Kidney (tissue), 14 donors: ENCODE data around the gene SMIM10L2A. TPM values are rescaled to one million over a fixed set of nuclear protein-coding genes. Genes with fewer than 3 reads are reported as not detected.

Experiments
- DNase-seq, 5 donors: peaks; one replicate each; pipeline ENCODE4 v3.0.0-alpha.2; 2013 to 2020
- FAIRE-seq: peaks from 2 replicates; lab custom pipeline; 2012; peaks lifted over from hg19 to GRCh38; lab: Jason Lieb, UNC
- H3K27ac ChIP-seq, 2 donors: one replicate each; pipeline ENCODE4 v1.7.0; 2013; ENCODE audit warnings: low read depth in 2 of 2, low read length in 2 of 2, inconsistent platforms in 1 of 2
- H3K27me3 ChIP-seq: one replicate; pipeline ENCODE4 v1.7.1; 2013; ENCODE audit warnings: low read length, inconsistent platforms; ENCODE audit not compliant: control insufficient read depth, insufficient read depth
- H3K36me3 ChIP-seq, 3 donors: one replicate each; pipeline versions ENCODE4 v1.7.0 to v1.7.1; 2013; ENCODE audit warnings: low read length in 3 of 3, control low read depth in 1 of 3, inconsistent platforms in 1 of 3; ENCODE audit not compliant: insufficient read depth in 3 of 3, control insufficient read depth in 2 of 3
- H3K4me1 ChIP-seq, 3 donors: one replicate each; pipeline versions ENCODE4 v1.7.0 to v1.7.1; 2013; ENCODE audit warnings: low read length in 3 of 3, inconsistent platforms in 1 of 3, low read depth in 1 of 3; ENCODE audit not compliant: control insufficient read depth in 2 of 3, insufficient read depth in 2 of 3
- H3K4me3 ChIP-seq, 3 donors: one replicate each; pipeline versions ENCODE4 v1.7.0 to v1.8.1; 2013; ENCODE audit warnings: low read length in 3 of 3, control low read depth in 1 of 3, inconsistent platforms in 1 of 3
- H3K9ac ChIP-seq, 3 donors: one replicate each; pipeline versions ENCODE4 v1.7.0 to v1.7.1; 2013; ENCODE audit warnings: low read length in 3 of 3, control low read depth in 1 of 3, inconsistent platforms in 1 of 3
- H3K9me3 ChIP-seq, 3 donors: one replicate each; pipeline versions ENCODE4 v1.7.0 to v1.7.1; 2013; ENCODE audit warnings: low read length in 3 of 3, control low read depth in 1 of 3, inconsistent platforms in 1 of 3; ENCODE audit not compliant: control insufficient read depth in 2 of 3, insufficient read depth in 1 of 3
- CTCF ChIP-seq: IDR thresholded peaks from 3 replicates; pipeline ENCODE4 v1.5.1; 2012; ENCODE audit warnings: mild to moderate bottlenecking, moderate library complexity, borderline replicate concordance; ENCODE audit not compliant: insufficient read depth; ENCODE audit errors: extremely low read depth
- intact Hi-C: fragments of 100-400 bp; cut with DNase I; formaldehyde crosslinking; loops from one replicate; pipeline ENCODE4 v1.11.1; 2022
- polyA plus RNA-seq: library from polyadenylated mRNA; stranded (reverse); fragments of 350-450 nt; fragmentation: Illumina TruSeq; extraction: RNeasy Lipid Tissue Mini Kit (QIAGEN cat#74804); gene quantifications from one replicate; pipeline ENCODE4 v1.2.3, GENCODE V29; 2014; ENCODE audit warnings: low read depth, low replicate concordance; ENCODE audit not compliant: insufficient read depth
- total RNA-seq: library from RNA; stranded (reverse); fragmentation: NEBNext Ultra II Directional; extraction: Animal tissue kit (Norgen Biotek cat#: 25700); gene quantifications from one replicate; pipeline ENCODE4 v1.2.1, GENCODE V29; 2021
- donor health status: control.
- donor health status: control.
- donor health status: control.
- donor health status: control.
- donor health status: control.
- donor health status: DM: yes; HTN: yes; CAD: no.
- donor health status: Normal renal cell carcinoma (clear cell type).

Gene SMIM10L2A
- total and polyA plus RNA-seq, 2 donors from 2014 or later: 3.5 to 8.2 TPM

DNA sequence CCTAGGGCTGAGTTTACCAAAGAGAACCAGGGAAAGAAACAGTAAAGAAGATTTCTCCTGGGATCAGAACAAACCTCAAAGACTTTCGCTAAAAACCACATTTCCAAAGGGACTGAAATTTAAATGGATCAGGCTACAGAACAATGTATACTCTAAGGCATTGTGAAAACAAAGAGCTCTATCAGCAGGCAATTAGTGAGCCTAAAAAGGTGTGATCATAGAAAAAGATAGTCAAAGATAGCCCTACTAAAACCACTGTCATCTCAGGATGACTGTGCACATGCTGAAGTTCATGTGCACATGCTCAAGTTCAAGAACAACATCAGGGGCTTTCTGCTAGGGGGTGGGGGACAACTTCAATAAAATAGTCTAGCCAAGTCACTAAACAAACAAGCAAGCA lies 12.9 kb upstream of the SMIM10L2A start:
- intact Hi-C loops: no loop called here
- TF ChIP-seq CTCF: no peak
- Histone ChIP-seq H3K9me3 (no peaks in the 10 kb centered on the region), H3K9ac (no peak overlapping the region), H3K36me3 (no peaks in the 10 kb centered on the region), H3K4me1 (no peaks in the 10 kb centered on the region), H3K4me3 (no peak overlapping the region), H3K27ac (no peak overlapping the region), H3K27me3 (no peaks in the 10 kb centered on the region)
- DNase-seq (no peak), FAIRE-seq (no peak)

- Histone ChIP-seq H3K27me3 (no peaks in the 10 kb centered on the region), H3K27ac (no peak overlapping the region), H3K9ac (no peak overlapping the region), H3K4me3 (no peak overlapping the region), H3K36me3 (no peaks in the 10 kb centered on the region), H3K9me3 (no peaks in the 10 kb centered on the region), H3K4me1 (no peaks in the 10 kb centered on the region)
- intact Hi-C loops: no loop called here
- FAIRE-seq: no peak
- no peak for DNase-seq
- no peak for TF ChIP-seq CTCF
These were observed 10.7 kb upstream of the SMIM10L2A start for GRCh38 chrX:135410861-135411627.

DNA sequence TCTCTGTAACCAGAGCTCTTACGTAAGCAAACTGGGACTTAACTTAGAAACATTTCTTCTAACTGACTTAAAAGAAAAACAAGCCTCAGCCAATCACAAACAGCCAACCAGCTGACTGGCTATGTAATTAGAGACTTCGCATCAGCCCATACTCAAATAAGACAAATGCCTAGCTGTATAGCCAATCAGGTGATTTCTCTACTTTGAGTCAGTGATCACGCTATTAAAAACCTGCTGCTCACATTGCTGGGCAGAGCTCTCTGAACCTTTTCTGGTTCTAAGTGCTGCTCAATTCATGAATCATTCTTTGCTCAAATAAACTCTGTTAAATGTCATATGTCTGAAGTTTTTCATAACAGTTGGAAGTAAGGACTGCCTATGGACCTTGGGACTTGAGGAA lies 9.9 kb upstream of the SMIM10L2A start:
- Histone ChIP-seq H3K4me3 (no peak overlapping the region), H3K36me3 (no peaks in the 10 kb centered on the region), H3K4me1 (no peaks in the 10 kb centered on the region), H3K27ac (no peak overlapping the region), H3K9me3 (no peaks in the 10 kb centered on the region), H3K9ac (no peak overlapping the region), H3K27me3 (no peaks in the 10 kb centered on the region)
- intact Hi-C loops: no loop called here
- no peak for DNase-seq
- FAIRE-seq: no peak
- TF ChIP-seq CTCF: no peak

DNA sequence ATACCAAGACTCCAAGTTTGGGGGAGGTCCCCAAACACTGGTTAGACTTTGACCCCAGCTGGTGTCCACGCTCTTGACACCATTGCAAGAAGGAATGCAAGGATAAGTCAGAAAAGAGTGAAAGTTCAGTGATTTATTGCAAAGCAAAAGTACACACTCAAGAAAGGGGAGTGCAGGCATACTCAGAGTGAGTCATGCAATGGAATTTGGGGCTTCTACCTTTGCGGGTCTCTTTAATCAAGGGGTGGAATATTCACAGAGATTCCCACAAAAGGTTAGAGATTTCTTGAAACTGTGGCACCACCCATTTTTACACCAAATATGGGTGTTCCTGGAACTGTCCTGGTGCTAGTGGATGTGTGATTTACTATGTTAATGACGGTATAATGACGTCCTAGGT lies 5.2 kb upstream of the SMIM10L2A start:
- no peaks in the 10 kb centered on the region for H3K27me3 ChIP-seq
- no peak overlapping the region for H3K27ac ChIP-seq
- H3K36me3 ChIP-seq: no peaks in the 10 kb centered on the region
- DNase-seq (no peak), FAIRE-seq (no peak)
- no peak overlapping the region for H3K9ac ChIP-seq
- no peaks in the 10 kb centered on the region for H3K4me1 ChIP-seq
- H3K9me3 ChIP-seq: no peaks in the 10 kb centered on the region
- TF ChIP-seq CTCF: no peak
- intact Hi-C loops: no loop called here
- no peak overlapping the region for H3K4me3 ChIP-seq
